Measurements from ENCODE around the gene GTPBP4.
"Not testable (repeated sequence)": the region's sequence is repeated elsewhere in the genome, so short reads cannot be mapped to it uniquely, and the experiment has no call there.

Gene GTPBP4

GRCh38 chr10:1034758-1035157 is 46.5 kb downstream of the GTPBP4 start:
- DNase-seq, result no peak

GRCh38 chr10:1035201-1035600 is 47.0 kb downstream of the GTPBP4 start:
- DNase-seq, result no peak

GRCh38 chr10:1036341-1036791 is 48.1 kb downstream of the GTPBP4 start:
- DNase-seq, result no peak

GRCh38 chr10:1037098-1037497 is 48.9 kb downstream of the GTPBP4 start:
- DNase-seq, result no peak

GRCh38 chr10:1038769-1039168 is 50.5 kb downstream of the GTPBP4 start:
- not testable (repeated sequence) for DNase-seq

- no peak for DNase-seq
These were observed 51.9 kb downstream of the GTPBP4 start for GRCh38 chr10:1040133-1040532.

GRCh38 chr10:1041514-1041913 is 53.3 kb downstream of the GTPBP4 start:
- no peak for DNase-seq

GRCh38 chr10:1043532-1043995 is 55.3 kb downstream of the GTPBP4 start:
- peak; percentile 52 for DNase-seq

GRCh38 chr10:1044146-1044545 is 55.9 kb downstream of the GTPBP4 start:
- DNase-seq, result no peak

- DNase-seq, result no peak
These were observed 56.7 kb downstream of the GTPBP4 start for GRCh38 chr10:1044964-1045363.

- no peak for DNase-seq
These were observed 57.2 kb downstream of the GTPBP4 start for GRCh38 chr10:1045415-1045814.

GRCh38 chr10:1047937-1048336 is 59.7 kb downstream of the GTPBP4 start:
- no peak for DNase-seq

GRCh38 chr10:1048349-1048731 is 60.1 kb downstream of the GTPBP4 start:
- DNase-seq, result peak; percentile 54

GRCh38 chr10:1048732-1049424 is 60.6 kb downstream of the GTPBP4 start, which contains the start of gene IDI1:
TSS of gene IDI1 (minus strand) at chr10:1049119. CDS start at chr10:1049003, 116 bp downstream.
- DNase-seq, result peak; percentile 99

GRCh38 chr10:1049425-1049958 is 61.3 kb downstream of the GTPBP4 start:
- peak; percentile 19 for DNase-seq

- no peak for DNase-seq
These were observed 61.9 kb downstream of the GTPBP4 start for GRCh38 chr10:1050145-1050544.

GRCh38 chr10:1050554-1050953 is 62.3 kb downstream of the GTPBP4 start:
- DNase-seq, result peak; percentile 56

- DNase-seq, result no peak
These were observed 66.5 kb downstream of the GTPBP4 start for GRCh38 chr10:1054684-1055083.

- DNase-seq, result peak; percentile 86
These were observed 68.3 kb downstream of the GTPBP4 start, which contains the start of gene WDR37 for GRCh38 chr10:1056326-1057105. TSS of gene WDR37 (plus strand) at chr10:1056385. CDS start at chr10:1072156, 15,771 bp downstream.

GRCh38 chr10:1057106-1057657 is 68.9 kb downstream of the GTPBP4 start:
- peak; percentile 80 for DNase-seq

GRCh38 chr10:1058017-1058416 is 69.8 kb downstream of the GTPBP4 start:
- no peak for DNase-seq

GRCh38 chr10:1059902-1060301 is 71.7 kb downstream of the GTPBP4 start:
- DNase-seq, result no peak
